HFFc6 (cell line): Measurements from ENCODE around the gene CLRN3. TPM values are rescaled to one million over a fixed set of nuclear protein-coding genes. Genes with fewer than 3 reads are reported as not detected.

Source experiments
- DNase-seq: peaks from one replicate; pipeline ENCODE4 v3.0.0-alpha.2; 2018
- H3K27ac Mint-ChIP-seq: 2 replicates; pipeline ENCODE4 v1.8.0; 2020; ENCODE audit warnings: mild to moderate bottlenecking, mixed read lengths
- H3K27me3 Mint-ChIP-seq: 2 replicates; pipeline ENCODE4 v1.8.0; 2021; ENCODE audit warnings: mild to moderate bottlenecking, moderate library complexity, mixed read lengths; ENCODE audit not compliant: insufficient read depth
- H3K36me3 Mint-ChIP-seq: 2 replicates; pipeline ENCODE4 v1.8.0; 2021; ENCODE audit warnings: low read depth, mixed read lengths
- H3K4me1 Mint-ChIP-seq: 2 replicates; pipeline ENCODE4 v1.8.0; 2020; ENCODE audit warnings: low read depth, mixed read lengths
- H3K4me3 Mint-ChIP-seq: 2 replicates; pipeline ENCODE4 v1.8.0; 2020; ENCODE audit warnings: mild to moderate bottlenecking, moderate library complexity, mixed read lengths
- H3K9me3 Mint-ChIP-seq: 2 replicates; pipeline ENCODE4 v1.8.0; 2020; ENCODE audit warnings: mild to moderate bottlenecking, mixed read lengths
- total RNA-seq, 6 experiments: library from RNA; stranded (reverse); fragmentation: NEBNext Ultra II Directional; extraction: Animal tissue kit (Norgen Biotek cat#: 25700); gene quantifications; 2 replicates in 1 of 6; 3 replicates in 5 of 6; pipeline ENCODE4 v1.2.3, GENCODE V29; 2021
- TF ChIP-seq, protein P1 (sequence below): fragments of 200-600 bp; sonication (generic); IDR thresholded peaks from 2 replicates; pipeline ENCODE4 v1.5.0; 2021; ENCODE audit warnings: antibody characterized with exemption, mild to moderate bottlenecking

CLRN3 gene
- total RNA-seq, 6 experiments from 2014 or later, result not detected

DNA sequence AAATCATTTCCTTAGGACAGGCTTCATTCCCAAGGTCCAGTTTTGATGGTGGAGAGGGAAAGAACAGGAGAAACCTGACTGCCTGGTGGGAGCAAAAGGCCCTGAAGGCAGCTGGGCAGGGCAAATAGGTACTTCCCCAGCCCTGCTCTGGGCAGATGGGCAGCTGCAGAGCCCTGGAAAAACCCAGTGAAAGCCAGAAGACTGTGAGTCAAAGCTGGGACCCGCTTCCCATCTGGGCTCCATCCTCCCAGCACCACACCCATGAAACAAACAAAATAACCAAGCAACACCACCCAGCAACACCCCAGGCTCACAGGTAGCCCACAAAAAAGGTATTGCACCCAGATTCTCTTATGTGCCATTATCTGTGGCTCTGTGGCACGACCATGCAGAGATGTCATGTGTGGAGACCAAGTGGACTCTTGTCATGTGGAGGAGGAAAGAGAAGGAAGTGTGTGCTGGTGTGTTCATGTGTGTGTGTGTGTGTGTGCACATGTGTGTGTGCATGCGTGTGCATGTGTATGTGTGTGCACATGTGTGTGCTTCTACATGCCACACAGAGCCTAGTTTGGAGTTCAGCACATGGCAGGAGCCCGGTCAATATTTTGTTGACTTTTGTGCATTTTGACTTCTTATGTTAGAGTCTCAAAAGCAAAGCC lies 9.8 kb downstream of the CLRN3 start:
- no peaks in the 10 kb centered on the region; the same call in 1 of the 2 replicates for H3K27me3 Mint-ChIP-seq

GRCh38 chr10:127882391-127882790 lies 10.3 kb downstream of the CLRN3 start:
- no peak overlapping the region for H3K27ac Mint-ChIP-seq
- no peaks in the 10 kb centered on the region for H3K4me1 Mint-ChIP-seq
- DNase-seq, result no peak
- no peaks in the 10 kb centered on the region for H3K36me3 Mint-ChIP-seq
- no peaks in the 10 kb centered on the region; the same call in 1 of the 2 replicates for H3K27me3 Mint-ChIP-seq
- H3K4me3 Mint-ChIP-seq, result no peak overlapping the region
- TF ChIP-seq, protein P1, sequence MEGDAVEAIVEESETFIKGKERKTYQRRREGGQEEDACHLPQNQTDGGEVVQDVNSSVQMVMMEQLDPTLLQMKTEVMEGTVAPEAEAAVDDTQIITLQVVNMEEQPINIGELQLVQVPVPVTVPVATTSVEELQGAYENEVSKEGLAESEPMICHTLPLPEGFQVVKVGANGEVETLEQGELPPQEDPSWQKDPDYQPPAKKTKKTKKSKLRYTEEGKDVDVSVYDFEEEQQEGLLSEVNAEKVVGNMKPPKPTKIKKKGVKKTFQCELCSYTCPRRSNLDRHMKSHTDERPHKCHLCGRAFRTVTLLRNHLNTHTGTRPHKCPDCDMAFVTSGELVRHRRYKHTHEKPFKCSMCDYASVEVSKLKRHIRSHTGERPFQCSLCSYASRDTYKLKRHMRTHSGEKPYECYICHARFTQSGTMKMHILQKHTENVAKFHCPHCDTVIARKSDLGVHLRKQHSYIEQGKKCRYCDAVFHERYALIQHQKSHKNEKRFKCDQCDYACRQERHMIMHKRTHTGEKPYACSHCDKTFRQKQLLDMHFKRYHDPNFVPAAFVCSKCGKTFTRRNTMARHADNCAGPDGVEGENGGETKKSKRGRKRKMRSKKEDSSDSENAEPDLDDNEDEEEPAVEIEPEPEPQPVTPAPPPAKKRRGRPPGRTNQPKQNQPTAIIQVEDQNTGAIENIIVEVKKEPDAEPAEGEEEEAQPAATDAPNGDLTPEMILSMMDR, result no peak
- peaks cover 51% of the 10 kb centered on the region for H3K9me3 Mint-ChIP-seq

More for the DNA sequence above, 9.8 kb downstream of the CLRN3 start:
- DNase-seq, result no peak
- no peak overlapping the region for H3K4me3 Mint-ChIP-seq
- H3K36me3 Mint-ChIP-seq, result no peaks in the 10 kb centered on the region
- H3K9me3 Mint-ChIP-seq, result peaks cover 52% of the 10 kb centered on the region
- H3K27ac Mint-ChIP-seq, result no peak overlapping the region
- TF ChIP-seq, protein P1, result no peak
- H3K4me1 Mint-ChIP-seq, result no peaks in the 10 kb centered on the region

GRCh38 chr10:127881262-127881661 lies 11.5 kb downstream of the CLRN3 start:
- Mint-ChIP-seq H3K4me3 (no peak overlapping the region), H3K36me3 (no peaks in the 10 kb centered on the region), H3K4me1 (no peaks in the 10 kb centered on the region), H3K9me3 (peaks cover 52% of the 10 kb centered on the region), H3K27me3 (no peaks in the 10 kb centered on the region; the same call in 1 of the 2 replicates), H3K27ac (no peak overlapping the region)
- DNase-seq, result no peak
- TF ChIP-seq, protein P1, result no peak

GRCh38 chr10:127880557-127880956 lies 12.2 kb downstream of the CLRN3 start:
- DNase-seq, result no peak
- TF ChIP-seq, protein P1, result no peak
- H3K9me3 Mint-ChIP-seq, result peaks cover 46% of the 10 kb centered on the region
- H3K4me3 Mint-ChIP-seq, result no peak overlapping the region
- H3K27me3 Mint-ChIP-seq, result no peaks in the 10 kb centered on the region; the same call in 1 of the 2 replicates
- H3K4me1 Mint-ChIP-seq, result no peaks in the 10 kb centered on the region
- H3K27ac Mint-ChIP-seq, result no peak overlapping the region
- no peaks in the 10 kb centered on the region for H3K36me3 Mint-ChIP-seq

GRCh38 chr10:127878475-127879055 lies 14.2 kb downstream of the CLRN3 start:
- no peak overlapping the region for H3K4me3 Mint-ChIP-seq
- no peaks in the 10 kb centered on the region for H3K4me1 Mint-ChIP-seq
- TF ChIP-seq, protein P1, result no peak
- peaks cover 44% of the 10 kb centered on the region for H3K9me3 Mint-ChIP-seq
- DNase-seq, result no peak
- H3K36me3 Mint-ChIP-seq, result no peaks in the 10 kb centered on the region
- H3K27me3 Mint-ChIP-seq, result no peaks in the 10 kb centered on the region; the same call in none of the 2 replicates
- H3K27ac Mint-ChIP-seq, result no peak overlapping the region
